K562 (cell line): Measurements from ENCODE around the gene MRPL10. TPM values are rescaled to one million over a fixed set of nuclear protein-coding genes. Genes with fewer than 3 reads are reported as not detected.

Experiments
- ATAC-seq: fragments of 200-7000 bp; cut with Tn5 transposase; 3 replicates; pipeline ENCODE4 v1.9.1; 2020; ENCODE audit warnings: moderate library complexity
- BruUV-seq: library from RNA; stranded (reverse); fragments of 400-500 nt; replicated peaks from 2 replicates; lab custom pipeline; 2021; lab: Mats Ljungman, UMichigan
- CTCF ChIA-PET: fragments of 300-600 bp; formaldehyde crosslinking; extraction: SDS; loops from one replicate; lab custom pipeline; 2021; ENCODE audit warnings: low intra/inter-chr PET ratio; lab: Yijun Ruan, JAX
- POLR2A ChIA-PET: fragments of 300-600, 350-650 bp; sonication (Branson Sonifier 250); formaldehyde crosslinking; extraction: SDS; loops from one replicate; lab custom pipeline; 2021; ENCODE audit warnings: antibody characterized with exemption, inconsistent platforms; lab: Yijun Ruan, JAX
- DNase-seq, 4 experiments: peaks; one replicate each; pipeline versions ENCODE4 v3.0.0 to v3.0.0-alpha.2; 2011 to 2018; ENCODE audit warnings: low spot score in 3 of 4, mixed read lengths in 3 of 4; ENCODE audit errors: extremely low read depth in 1 of 4
- FAIRE-seq: peaks from 2 replicates; lab custom pipeline; 2011; peaks lifted over from hg19 to GRCh38; lab: Jason Lieb, UNC
- H2AFZ ChIP-seq: 2 replicates; pipeline ENCODE4 v1.6.0; 2011; ENCODE audit warnings: low read depth, low read length, control low read depth, inconsistent platforms
- H3K27ac ChIP-seq: fragments of 200-600 bp; 3 replicates; pipeline ENCODE4 v1.8.0; 2011; ENCODE audit warnings: low read depth, mild to moderate bottlenecking, control low read depth, inconsistent platforms, low read length, moderate library complexity, mixed read lengths; ENCODE audit errors: extremely low read depth
- H3K27me3 ChIP-seq, 2 experiments: fragments of 300-600 bp in 1 of 2; 2 replicates in 1 of 2; 3 replicates in 1 of 2; pipeline versions ENCODE4 v1.6.0 to v1.8.0; 2011; ENCODE audit warnings: inconsistent platforms in 2 of 2, low read length in 2 of 2, mild to moderate bottlenecking in 1 of 2, mixed read lengths in 1 of 2, moderate library complexity in 1 of 2; ENCODE audit not compliant: control insufficient read depth in 2 of 2, insufficient read depth in 2 of 2
- H3K36me3 ChIP-seq: fragments of 300-600 bp; 3 replicates; pipeline ENCODE4 v1.8.0; 2011; ENCODE audit warnings: mild to moderate bottlenecking, low read length, inconsistent platforms; ENCODE audit not compliant: control insufficient read depth, insufficient read depth
- H3K4me1 ChIP-seq, 2 experiments: fragments of 200-600 bp in 1 of 2; replicated peaks in 1 of 2; 2 replicates in 1 of 2; 3 replicates in 1 of 2; pipeline versions ENCODE4 v1.5.1 to v1.8.0; 2011; ENCODE audit warnings: inconsistent platforms in 2 of 2, low read length in 2 of 2, mild to moderate bottlenecking in 1 of 2, mixed read lengths in 1 of 2, moderate library complexity in 1 of 2; ENCODE audit not compliant: control insufficient read depth in 2 of 2, insufficient read depth in 2 of 2
- H3K4me2 ChIP-seq: 2 replicates; pipeline ENCODE4 v1.6.1; 2011; ENCODE audit warnings: low read length, control low read depth, inconsistent platforms, mixed read lengths; ENCODE audit not compliant: insufficient read depth
- H3K4me3 ChIP-seq: fragments of 200-600 bp; sonication (generic), shearing (Covaris generic); 2 replicates; pipeline ENCODE4 v1.5.1; 2016; ENCODE audit warnings: control low read depth, inconsistent platforms
- H3K79me2 ChIP-seq: fragments of 200-600 bp; 3 replicates; pipeline ENCODE4 v1.8.0; 2011; ENCODE audit warnings: low read length, inconsistent platforms; ENCODE audit not compliant: control insufficient read depth, insufficient read depth
- H3K9ac ChIP-seq, 2 experiments: 2 replicates each; pipeline versions ENCODE4 v1.6.0 to v1.6.1; 2011; ENCODE audit warnings: low read depth in 2 of 2, low read length in 2 of 2, control low read depth in 1 of 2, inconsistent platforms in 1 of 2, mild to moderate bottlenecking in 1 of 2, mixed read lengths in 1 of 2; ENCODE audit not compliant: insufficient read depth in 1 of 2
- H3K9me1 ChIP-seq: one replicate; pipeline ENCODE4 v1.6.0; 2011; ENCODE audit warnings: inconsistent platforms, mild to moderate bottlenecking, low read length, moderate library complexity; ENCODE audit not compliant: control insufficient read depth, insufficient read depth
- H3K9me3 ChIP-seq: replicated peaks from 2 replicates; pipeline ENCODE4 v1.5.1; 2011; ENCODE audit warnings: low read depth, low read length, inconsistent platforms; ENCODE audit not compliant: control insufficient read depth, insufficient read depth
- H4K20me1 ChIP-seq: replicated peaks from 2 replicates; pipeline ENCODE4 v1.6.1; 2011; ENCODE audit warnings: low read length, inconsistent platforms, mixed read lengths; ENCODE audit not compliant: control insufficient read depth, insufficient read depth
- BCOR ChIP-seq: fragments of 450-650 bp; IDR thresholded peaks from 2 replicates; pipeline ENCODE4 v1.6.1; 2016
- NELFE ChIP-seq: IDR thresholded peaks from 2 replicates; pipeline ENCODE4 v1.6.1; 2011; ENCODE audit warnings: mild to moderate bottlenecking; ENCODE audit not compliant: insufficient read depth, insufficient read length
- SMAD3 ChIP-seq: fragments of 450-650 bp; formaldehyde crosslinking; conservative IDR thresholded peaks from 2 replicates; pipeline ENCODE4 v1.4.0; 2020; ENCODE audit warnings: mild to moderate bottlenecking
- TEAD4 ChIP-seq, 2 experiments: sonication (generic) in 1 of 2; formaldehyde crosslinking in 1 of 2; IDR thresholded peaks; 2 replicates each; pipeline versions ENCODE4 v1.6.1 to v1.8.0; 2012 to 2022; ENCODE audit warnings: borderline replicate concordance in 1 of 2, inconsistent platforms in 1 of 2, low read length in 1 of 2, mild to moderate bottlenecking in 1 of 2, missing genetic modification reagents in 1 of 2
- ZC3H11A ChIP-seq: IDR thresholded peaks from 2 replicates; pipeline ENCODE4 v1.6.1; 2012; ENCODE audit warnings: low read depth, low read length, improper control_type of control experiment
- ZNF140 ChIP-seq: fragments of 250-450 bp; sonication (Bioruptor Pico); IDR thresholded peaks from 2 replicates; pipeline ENCODE4 v1.8.0; 2021; ENCODE audit warnings: moderate library complexity, mild to moderate bottlenecking, inconsistent platforms
- WGBS: fragments of 100-300 bp; shearing (Covaris generic); methylation state at CpG from one replicate; pipeline ENCODE4 v1.1.6; 2016; ENCODE audit warnings: low coverage, mixed read lengths; ENCODE audit not compliant: insufficient coverage; ENCODE audit errors: missing lambda C conversion rate; 5-methylcytosine and 5-hydroxymethylcytosine counted together
- in situ Hi-C: fragments of 300-500 bp; cut with MboI; formaldehyde crosslinking; loops from 4 replicates; pipeline ENCODE4 v1.15.0; 2018; ENCODE audit warnings: inconsistent platforms, mixed read lengths
- intact Hi-C: fragments of 100-400 bp; cut with micrococcal nuclease; formaldehyde crosslinking; loops from 2 replicates; pipeline ENCODE4 v1.14.2; 2022
- polyA plus RNA-seq, 8 experiments: library from polyadenylated mRNA; depleted of rRNA in 4 of 8; stranded (reverse) in 5 of 8; unstranded in 3 of 8; fragments of >200 nt; fragmentation: Nextera tagmentation in 2 of 8; fragmentation: Illumina TruSeq in 1 of 8; extraction: Ambion mirVana in 2 of 8; extraction: Trizol in 1 of 8; gene quantifications; 2 replicates each; pipeline versions ENCODE4 v1.2.1 to v1.2.3, GENCODE V29; 2011 to 2014; ENCODE audit warnings: inconsistent platforms in 1 of 8, missing spikeins in 1 of 8
- total RNA-seq, 7 experiments: library from RNA; depleted of rRNA in 6 of 7; stranded (reverse); fragments of >200 nt in 6 of 7; fragmentation: Illumina TruSeq in 2 of 7; extraction: Trizol in 2 of 7; gene quantifications; 2 replicates each; pipeline versions ENCODE4 v1.2.1 to v1.2.3, GENCODE V29; 2011 to 2021; ENCODE audit warnings: low replicate concordance in 1 of 7
- TF ChIP-seq, protein P1 (sequence below): sonication (generic); formaldehyde crosslinking; IDR thresholded peaks from 2 replicates; pipeline ENCODE4 v1.8.0; 2022; ENCODE audit warnings: mild to moderate bottlenecking, missing genetic modification reagents
- TF ChIP-seq, protein P2 (sequence below): fragments of 450-650 bp; IDR thresholded peaks from 2 replicates; pipeline ENCODE4 v1.6.1; 2016; ENCODE audit warnings: antibody characterized with exemption
- TF ChIP-seq, protein P3 (sequence below): fragments of 200-800 bp; sonication (Bioruptor generic); IDR thresholded peaks from 2 replicates; pipeline ENCODE4 v1.6.1; 2017; ENCODE audit warnings: missing genetic modification characterization, missing compliant biosample characterization

MRPL10 gene
- total and polyA plus RNA-seq, 9 of the 15 experiments (the other 6 are each of a cell fraction or from before 2014, with no cell fraction given), result 27.8 to 105 (median 67.3) TPM

DNA sequence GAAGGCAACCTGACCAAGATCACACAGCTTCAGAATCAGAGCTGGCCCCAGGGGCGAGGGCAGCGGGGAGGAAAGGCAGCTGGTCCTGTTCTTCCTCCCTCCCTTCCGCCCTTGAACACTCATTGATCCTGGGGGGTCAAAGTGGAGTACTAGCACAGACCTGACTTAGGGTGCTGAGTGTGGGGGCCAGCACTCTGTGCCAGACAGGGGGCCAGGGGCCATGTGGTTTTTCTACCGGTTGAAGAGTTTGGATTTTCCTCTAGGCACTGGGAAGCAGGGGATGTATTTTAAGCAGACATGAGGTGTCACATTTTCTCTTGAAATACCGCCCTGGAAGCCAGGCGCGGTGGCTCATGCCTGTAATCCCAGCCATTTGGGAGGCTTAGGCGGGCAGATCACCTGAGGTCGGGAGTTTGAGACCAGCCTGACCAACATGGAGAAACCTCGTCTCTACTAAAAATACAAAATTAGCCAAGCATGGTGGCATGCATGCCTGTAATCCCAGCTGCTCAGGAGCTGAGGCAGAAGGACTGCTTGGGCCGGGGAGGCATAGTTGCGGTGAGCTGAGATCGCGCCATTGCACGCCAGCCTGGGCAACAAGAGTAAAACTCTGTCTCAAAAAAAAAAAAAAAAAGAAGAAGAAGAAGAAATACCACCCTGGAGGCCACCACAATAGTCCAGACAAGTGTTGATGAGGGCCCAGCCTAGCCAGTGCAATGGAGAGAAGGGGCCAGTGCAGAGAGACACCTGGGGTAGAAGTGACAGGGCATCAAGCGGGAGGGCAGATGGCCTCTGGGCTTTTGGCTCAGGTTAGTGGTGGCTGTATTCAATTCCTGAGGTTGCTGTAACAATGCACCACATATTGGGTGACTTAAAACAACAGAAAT, 25.1 kb downstream of the MRPL10 start:
- Histone ChIP-seq H3K4me2 (no peak overlapping the region), H3K27ac (no peak overlapping the region), H3K4me1 (peaks cover 19 to 32% of the 10 kb centered on the region in 2 experiments), H3K36me3 (peaks cover 25% of the 10 kb centered on the region; the same call in 1 of the 3 replicates), H3K27me3 (peaks cover 0 to 22% of the 10 kb centered on the region in 2 experiments; a peak in 2 of 5 replicates), H3K79me2 (no peaks in the 10 kb centered on the region), H3K9ac (no peak overlapping the region), H4K20me1 (0 out of 2 replicates have a peak, but pooled peaks cover 14% of the 10 kb centered on the region), H3K9me1 (peaks cover 6% of the 10 kb centered on the region), H2AFZ (no peak overlapping the region), H3K9me3 (no peaks in the 10 kb centered on the region), H3K4me3 (no peak overlapping the region)
- CTCF ChIA-PET, result no interaction called here
- 52% methylated on average over 12 of the region's 16 CpGs for WGBS
- FAIRE-seq, result no peak
- DNase-seq, result no peak
- in situ Hi-C loops (no loop called here), intact Hi-C loops (no loop called here)
- no peak for ATAC-seq
- POLR2A ChIA-PET, result no interaction called here
- no TSS peak for BruUV-seq
- TF ChIP-seq, protein P1, sequence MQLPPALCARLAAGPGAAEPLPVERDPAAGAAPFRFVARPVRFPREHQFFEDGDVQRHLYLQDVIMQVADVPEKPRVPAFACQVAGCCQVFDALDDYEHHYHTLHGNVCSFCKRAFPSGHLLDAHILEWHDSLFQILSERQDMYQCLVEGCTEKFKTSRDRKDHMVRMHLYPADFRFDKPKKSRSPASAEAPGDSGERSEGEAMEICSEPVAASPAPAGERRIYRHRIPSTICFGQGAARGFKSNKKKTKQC (CRISPR knock-in tag), result no peak
- no peak for TF ChIP-seq ZNF140 (CRISPR knock-in tag)
- TF ChIP-seq, protein P2, sequence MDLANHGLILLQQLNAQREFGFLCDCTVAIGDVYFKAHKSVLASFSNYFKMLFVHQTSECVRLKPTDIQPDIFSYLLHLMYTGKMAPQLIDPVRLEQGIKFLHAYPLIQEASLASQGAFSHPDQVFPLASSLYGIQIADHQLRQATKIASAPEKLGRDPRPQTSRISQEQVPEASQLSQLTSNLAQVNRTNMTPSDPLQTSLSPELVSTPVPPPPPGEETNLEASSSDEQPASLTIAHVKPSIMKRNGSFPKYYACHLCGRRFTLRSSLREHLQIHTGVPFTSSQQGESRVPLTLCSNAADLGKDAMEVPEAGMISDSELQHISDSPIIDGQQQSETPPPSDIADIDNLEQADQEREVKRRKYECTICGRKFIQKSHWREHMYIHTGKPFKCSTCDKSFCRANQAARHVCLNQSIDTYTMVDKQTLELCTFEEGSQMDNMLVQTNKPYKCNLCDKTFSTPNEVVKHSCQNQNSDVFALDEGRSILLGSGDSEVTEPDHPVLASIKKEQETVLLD, result no peak
- TF ChIP-seq SMAD3 (CRISPR knock-in tag), result no peak
- no peak for TF ChIP-seq TEAD4 (IDR thresholded peaks at IDR 0.05; ENCODE audit: low read length)
- TF ChIP-seq TEAD4 (CRISPR knock-in tag; IDR thresholded peaks at IDR 0.05; ENCODE audit: borderline replicate concordance), result no peak
- TF ChIP-seq BCOR, result no peak
- no peak for TF ChIP-seq ZC3H11A
- TF ChIP-seq, protein P3, sequence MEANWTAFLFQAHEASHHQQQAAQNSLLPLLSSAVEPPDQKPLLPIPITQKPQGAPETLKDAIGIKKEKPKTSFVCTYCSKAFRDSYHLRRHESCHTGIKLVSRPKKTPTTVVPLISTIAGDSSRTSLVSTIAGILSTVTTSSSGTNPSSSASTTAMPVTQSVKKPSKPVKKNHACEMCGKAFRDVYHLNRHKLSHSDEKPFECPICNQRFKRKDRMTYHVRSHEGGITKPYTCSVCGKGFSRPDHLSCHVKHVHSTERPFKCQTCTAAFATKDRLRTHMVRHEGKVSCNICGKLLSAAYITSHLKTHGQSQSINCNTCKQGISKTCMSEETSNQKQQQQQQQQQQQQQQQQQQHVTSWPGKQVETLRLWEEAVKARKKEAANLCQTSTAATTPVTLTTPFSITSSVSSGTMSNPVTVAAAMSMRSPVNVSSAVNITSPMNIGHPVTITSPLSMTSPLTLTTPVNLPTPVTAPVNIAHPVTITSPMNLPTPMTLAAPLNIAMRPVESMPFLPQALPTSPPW (CRISPR knock-in tag), result no peak
- no peak for TF ChIP-seq NELFE
